ENCODE results near the gene TCF4. TPM values are rescaled to one million over a fixed set of nuclear protein-coding genes. Genes with fewer than 3 reads are reported as not detected.

The TCF4 gene
- total RNA-seq, 1 experiment from 2014 or later: 93.7 TPM

GRCh38 chr18:55375930-55376329 lies 212.1 kb downstream of the TCF4 start:
- POLR2A ChIA-PET: no interaction called here
- Histone ChIP-seq H3K4me3 (ENCODE audit: low read depth, low read length) (no peak overlapping the region), H3K4me1 (no peaks in the 10 kb centered on the region), H3K36me3 (ENCODE audit: control insufficient read depth, insufficient read depth, low read length) (no peaks in the 10 kb centered on the region), H3K27me3 (replicated peaks; ENCODE audit: control insufficient read depth, insufficient read depth, low read length) (no peaks in the 10 kb centered on the region), H3K9me3 (no peaks in the 10 kb centered on the region)
- CTCF ChIA-PET: no interaction called here
- H3K9me3 Mint-ChIP-seq (ENCODE audit: unreplicated experiment): no peaks in the 10 kb centered on the region
- DNase-seq: no peak
- H3K27ac Mint-ChIP-seq (ENCODE audit: unreplicated experiment): no peak overlapping the region
- no peaks in the 10 kb centered on the region for H3K4me1 Mint-ChIP-seq (ENCODE audit: low read depth, unreplicated experiment)
- no peak overlapping the region for H3K4me3 Mint-ChIP-seq (ENCODE audit: unreplicated experiment)
- H3K27me3 Mint-ChIP-seq (ENCODE audit: insufficient read depth, unreplicated experiment): no peaks in the 10 kb centered on the region
- TF ChIP-seq CTCF (IDR thresholded peaks at IDR 0.05; ENCODE audit: insufficient read depth in 1 of 2, low read depth in 1 of 2, low read length in 1 of 2, severe bottlenecking in 1 of 2, unreplicated experiment in 1 of 2): no peak
- no TSS peak for BruUV-seq (replicated peaks)
- intact Hi-C loops (cut with micrococcal nuclease; ENCODE audit: unreplicated experiment): no loop called here
- H3K36me3 Mint-ChIP-seq (ENCODE audit: insufficient read depth, unreplicated experiment): no peaks in the 10 kb centered on the region

- Histone ChIP-seq H3K9me3 (no peaks in the 10 kb centered on the region), H3K4me1 (no peaks in the 10 kb centered on the region), H3K4me3 (ENCODE audit: low read depth, low read length) (no peak overlapping the region), H3K36me3 (ENCODE audit: control insufficient read depth, insufficient read depth, low read length) (no peaks in the 10 kb centered on the region), H3K27me3 (replicated peaks; ENCODE audit: control insufficient read depth, insufficient read depth, low read length) (no peaks in the 10 kb centered on the region)
- CTCF ChIA-PET: no interaction called here
- TF ChIP-seq CTCF (IDR thresholded peaks at IDR 0.05; ENCODE audit: insufficient read depth in 1 of 2, low read depth in 1 of 2, low read length in 1 of 2, severe bottlenecking in 1 of 2, unreplicated experiment in 1 of 2): no peak
- no peak for DNase-seq
- H3K27me3 Mint-ChIP-seq (ENCODE audit: insufficient read depth, unreplicated experiment): no peaks in the 10 kb centered on the region
- BruUV-seq (replicated peaks): no TSS peak
- no peaks in the 10 kb centered on the region for H3K4me1 Mint-ChIP-seq (ENCODE audit: low read depth, unreplicated experiment)
- intact Hi-C loops (cut with micrococcal nuclease; ENCODE audit: unreplicated experiment): no loop called here
- H3K36me3 Mint-ChIP-seq (ENCODE audit: insufficient read depth, unreplicated experiment): no peaks in the 10 kb centered on the region
- no peaks in the 10 kb centered on the region for H3K9me3 Mint-ChIP-seq (ENCODE audit: unreplicated experiment)
- no peak overlapping the region for H3K4me3 Mint-ChIP-seq (ENCODE audit: unreplicated experiment)
- POLR2A ChIA-PET: no interaction called here
- H3K27ac Mint-ChIP-seq (ENCODE audit: unreplicated experiment): no peak overlapping the region
Observed at GRCh38 chr18:55374741-55375140, 213.3 kb downstream of the TCF4 start.

DNA sequence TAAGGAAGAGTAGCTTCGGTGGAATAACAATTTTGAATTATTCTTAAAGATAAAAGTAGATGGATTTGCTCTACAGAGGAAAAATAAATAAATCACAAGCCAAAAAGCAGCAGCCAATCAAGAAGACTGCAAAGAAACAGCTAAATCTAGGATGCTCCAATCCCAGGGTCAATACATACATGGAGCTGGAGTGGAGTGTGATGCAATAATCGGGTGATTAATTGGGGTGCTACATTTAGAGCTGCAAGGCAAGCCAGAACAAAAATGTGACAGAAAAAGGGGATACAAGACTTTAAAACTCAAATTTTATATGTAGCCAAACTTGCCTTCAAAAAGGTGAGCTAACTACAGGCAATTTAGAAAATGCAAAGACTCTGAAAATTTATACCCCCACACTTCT lies 215.8 kb downstream of the TCF4 start:
- no peak for DNase-seq
- Histone ChIP-seq H3K9me3 (no peaks in the 10 kb centered on the region), H3K36me3 (ENCODE audit: control insufficient read depth, insufficient read depth, low read length) (no peaks in the 10 kb centered on the region), H3K27me3 (replicated peaks; ENCODE audit: control insufficient read depth, insufficient read depth, low read length) (no peaks in the 10 kb centered on the region), H3K4me1 (no peaks in the 10 kb centered on the region), H3K4me3 (ENCODE audit: low read depth, low read length) (no peak overlapping the region)
- ChIA-PET POLR2A (no interaction called here), CTCF (no interaction called here)
- Mint-ChIP-seq H3K4me1 (ENCODE audit: low read depth, unreplicated experiment) (no peaks in the 10 kb centered on the region), H3K4me3 (ENCODE audit: unreplicated experiment) (no peak overlapping the region), H3K27ac (ENCODE audit: unreplicated experiment) (no peak overlapping the region), H3K27me3 (ENCODE audit: insufficient read depth, unreplicated experiment) (no peaks in the 10 kb centered on the region), H3K36me3 (ENCODE audit: insufficient read depth, unreplicated experiment) (no peaks in the 10 kb centered on the region), H3K9me3 (ENCODE audit: unreplicated experiment) (no peaks in the 10 kb centered on the region)
- TF ChIP-seq CTCF (IDR thresholded peaks at IDR 0.05; ENCODE audit: insufficient read depth in 1 of 2, low read depth in 1 of 2, low read length in 1 of 2, severe bottlenecking in 1 of 2, unreplicated experiment in 1 of 2): no peak
- intact Hi-C loops (cut with micrococcal nuclease; ENCODE audit: unreplicated experiment): no loop called here
- no TSS peak for BruUV-seq (replicated peaks)

All from Caco-2 (cell line).